HG02642 (cell line): ENCODE measurements around the gene CEP112.

Source experiments
- ATAC-seq: cut with Tn5 transposase; IDR thresholded peaks from one replicate; pipeline ENCODE4 v1.9.1; 2021; ENCODE audit warnings: mild to moderate bottlenecking; ENCODE audit not compliant: unreplicated experiment, poor library complexity

CEP112 gene

DNA sequence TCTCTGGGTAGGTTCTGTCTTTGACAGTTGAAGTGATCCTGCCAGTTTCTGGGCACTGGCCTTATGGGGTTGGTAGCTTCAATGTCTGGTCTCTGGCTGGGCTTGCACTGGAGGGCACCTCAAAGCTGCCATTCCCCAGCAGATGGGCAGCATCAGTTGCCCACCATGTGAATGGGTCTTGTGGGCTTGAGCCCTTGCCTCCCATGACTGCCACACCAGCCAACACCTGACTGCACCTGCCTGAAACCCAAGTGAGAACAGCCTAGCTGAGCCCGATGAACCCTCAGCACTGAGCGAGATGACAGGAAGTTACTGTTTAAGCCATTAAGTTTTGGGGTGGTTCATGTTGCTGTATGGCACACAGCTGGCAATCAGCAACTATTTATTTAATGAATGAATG is 561.4 kb downstream of the CEP112 start:
- ATAC-seq, result no peak

- ATAC-seq, result no peak
Measured at GRCh38 chr17:65629234-65629690, 562.7 kb downstream of the CEP112 start.

- no peak for ATAC-seq
Measured at GRCh38 chr17:65628644-65629036, 563.3 kb downstream of the CEP112 start.

- no peak for ATAC-seq
Measured at GRCh38 chr17:65627891-65628643, 563.9 kb downstream of the CEP112 start.

DNA sequence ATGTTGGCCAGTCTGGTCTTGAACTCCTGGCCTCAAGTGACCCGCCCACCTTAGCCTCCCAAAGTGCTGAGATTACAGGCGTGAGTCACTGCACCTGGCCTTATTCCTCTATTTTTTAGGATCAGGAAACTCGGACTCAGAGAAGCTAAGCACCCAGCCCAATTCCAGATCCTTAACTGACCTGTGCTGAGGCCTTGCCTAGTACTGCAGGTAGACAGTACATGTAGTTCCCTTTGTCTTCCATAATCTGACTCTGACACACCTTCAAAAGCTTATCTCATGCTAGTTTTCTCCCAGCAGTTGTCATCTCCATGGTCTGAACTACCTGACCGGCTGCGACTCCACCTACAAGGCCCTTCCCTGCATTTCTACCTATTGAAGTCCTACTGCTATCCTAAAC is 564.8 kb downstream of the CEP112 start:
- no peak for ATAC-seq

- no peak for ATAC-seq
Measured at GRCh38 chr17:65626451-65626850, 565.5 kb downstream of the CEP112 start.

GRCh38 chr17:65618516-65618915 is 573.4 kb downstream of the CEP112 start:
- no peak for ATAC-seq

DNA sequence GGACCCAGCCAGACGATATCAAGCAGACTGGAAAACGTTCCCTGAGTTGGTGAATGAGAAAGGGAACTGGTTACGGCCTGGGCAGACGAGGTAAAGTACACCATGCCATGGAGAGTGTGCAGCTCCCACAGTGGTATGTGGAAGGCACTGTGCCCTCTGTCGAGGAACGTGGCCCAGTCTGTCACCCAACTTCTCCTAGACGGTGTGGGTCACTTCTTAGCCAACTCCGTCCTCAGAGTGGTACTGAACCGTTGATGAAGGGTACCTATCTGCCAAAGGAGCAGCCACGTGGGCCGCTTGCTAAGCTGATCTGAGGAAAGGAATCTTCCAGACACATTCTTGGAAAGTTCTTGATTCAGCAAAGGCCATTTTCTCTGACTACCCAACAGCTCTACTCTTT is 574.4 kb downstream of the CEP112 start:
- ATAC-seq, result no peak

- no peak for ATAC-seq
Measured at GRCh38 chr17:65609749-65610148, 582.2 kb downstream of the CEP112 start.

- no peak for ATAC-seq
Measured at GRCh38 chr17:65609286-65609685, 582.6 kb downstream of the CEP112 start.

DNA sequence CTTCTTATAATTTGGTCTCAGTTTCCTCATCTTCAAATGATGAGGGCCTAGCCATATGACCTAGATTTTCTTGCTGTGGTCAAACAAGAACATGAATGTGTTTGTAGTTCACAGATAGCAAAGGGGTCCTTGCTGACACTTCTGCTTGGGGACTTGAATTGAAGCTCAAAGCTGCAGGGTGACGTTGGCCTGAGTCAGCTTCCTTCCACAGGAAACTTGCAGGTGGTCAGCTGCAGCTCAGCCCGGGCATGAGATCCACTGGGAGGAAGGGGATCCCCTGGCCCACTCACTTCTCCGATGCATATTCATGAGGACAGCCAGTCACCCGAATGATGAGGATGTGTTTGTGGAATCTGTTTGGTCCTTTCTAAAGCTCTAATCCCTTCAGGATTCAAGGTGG is 587.9 kb downstream of the CEP112 start:
- ATAC-seq, result no peak

GRCh38 chr17:65601881-65602280 is 590.1 kb downstream of the CEP112 start:
- no peak for ATAC-seq

GRCh38 chr17:65601145-65601544 is 590.8 kb downstream of the CEP112 start:
- ATAC-seq, result no peak

DNA sequence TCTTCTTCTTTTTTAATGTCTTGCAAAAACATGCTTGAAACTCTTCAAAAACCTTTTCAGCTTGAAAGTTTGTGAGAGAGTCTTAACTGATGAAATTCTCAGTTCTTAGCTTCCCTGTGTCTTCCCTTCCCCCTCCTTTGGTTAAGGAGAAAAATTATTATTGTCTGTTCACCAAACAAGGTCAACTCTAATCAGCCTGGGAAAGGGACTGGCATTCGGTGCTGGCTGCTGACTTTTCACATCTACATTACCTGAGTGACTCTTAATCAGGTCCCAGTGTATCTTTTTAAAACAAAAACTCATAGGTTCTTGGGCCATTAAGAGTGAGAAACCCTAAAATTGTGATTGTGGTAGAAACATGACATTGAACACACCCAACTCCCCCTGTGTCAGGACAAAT is 591.4 kb downstream of the CEP112 start:
- no peak for ATAC-seq

DNA sequence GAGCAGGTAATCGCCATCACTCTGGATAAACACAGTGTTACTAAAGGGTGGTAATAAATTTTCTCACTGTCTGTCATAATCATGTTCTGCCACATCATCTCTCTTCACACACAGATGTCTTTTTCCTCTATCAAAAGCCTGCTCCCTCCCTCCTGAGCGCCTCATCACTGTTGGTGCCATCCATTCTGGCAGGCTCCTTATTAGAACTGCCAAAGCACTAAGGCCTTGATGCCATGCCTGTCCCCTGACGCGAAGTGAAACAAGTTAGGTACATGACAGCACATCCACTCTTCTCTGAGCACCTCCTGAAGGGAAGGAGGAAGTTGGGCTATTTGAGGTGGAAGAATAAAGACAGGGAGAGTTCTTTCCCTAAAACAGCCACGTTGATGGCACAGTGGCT is 592.3 kb downstream of the CEP112 start:
- ATAC-seq, result no peak

DNA sequence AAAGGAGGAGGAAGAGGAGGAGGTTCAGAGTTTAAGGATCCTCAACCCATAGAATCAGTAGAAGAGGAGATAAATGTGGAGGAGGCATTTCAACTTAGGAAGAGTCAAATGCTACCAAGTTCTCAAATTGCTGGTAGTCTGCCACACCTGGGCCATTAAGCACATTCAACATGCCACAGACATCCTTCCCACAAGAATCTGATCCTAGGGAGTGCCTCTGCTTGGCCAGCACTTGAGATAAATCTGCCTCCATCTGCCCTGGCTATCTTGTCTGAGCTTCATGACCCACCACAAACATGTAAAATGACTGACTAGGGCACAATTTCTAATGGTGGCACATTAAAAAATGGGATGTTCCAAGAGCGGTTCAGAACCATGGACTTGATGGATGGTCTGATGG is 593.2 kb downstream of the CEP112 start:
- ATAC-seq, result no peak

DNA sequence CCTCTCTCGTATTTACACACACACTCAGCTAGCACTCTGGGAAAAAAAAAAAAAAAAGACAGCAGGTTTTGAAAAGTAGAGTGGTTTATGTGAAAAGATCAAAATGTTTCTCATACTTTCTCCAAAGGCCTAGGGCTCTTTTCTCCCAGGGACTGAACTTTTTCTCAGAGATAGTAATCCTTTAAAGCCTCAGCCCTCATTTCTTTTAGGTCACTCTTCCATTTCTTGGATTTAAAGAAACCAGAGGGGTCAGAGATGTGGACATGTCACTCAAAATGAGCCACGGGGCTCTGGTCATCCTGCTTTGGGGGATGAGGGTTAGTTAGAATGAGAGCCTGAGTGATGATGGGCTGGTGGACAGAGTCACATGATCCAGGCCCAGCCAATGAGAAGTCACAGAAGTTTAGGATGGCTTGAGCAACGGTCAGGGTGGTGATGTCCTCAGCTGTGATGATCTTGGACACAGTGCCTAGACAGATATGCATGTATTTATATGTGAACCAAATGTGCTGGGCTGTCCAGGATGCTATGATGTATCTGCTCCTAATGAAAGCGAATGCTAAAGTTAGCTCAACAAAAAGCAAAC is 596.8 kb downstream of the CEP112 start:
- ATAC-seq, result no peak

DNA sequence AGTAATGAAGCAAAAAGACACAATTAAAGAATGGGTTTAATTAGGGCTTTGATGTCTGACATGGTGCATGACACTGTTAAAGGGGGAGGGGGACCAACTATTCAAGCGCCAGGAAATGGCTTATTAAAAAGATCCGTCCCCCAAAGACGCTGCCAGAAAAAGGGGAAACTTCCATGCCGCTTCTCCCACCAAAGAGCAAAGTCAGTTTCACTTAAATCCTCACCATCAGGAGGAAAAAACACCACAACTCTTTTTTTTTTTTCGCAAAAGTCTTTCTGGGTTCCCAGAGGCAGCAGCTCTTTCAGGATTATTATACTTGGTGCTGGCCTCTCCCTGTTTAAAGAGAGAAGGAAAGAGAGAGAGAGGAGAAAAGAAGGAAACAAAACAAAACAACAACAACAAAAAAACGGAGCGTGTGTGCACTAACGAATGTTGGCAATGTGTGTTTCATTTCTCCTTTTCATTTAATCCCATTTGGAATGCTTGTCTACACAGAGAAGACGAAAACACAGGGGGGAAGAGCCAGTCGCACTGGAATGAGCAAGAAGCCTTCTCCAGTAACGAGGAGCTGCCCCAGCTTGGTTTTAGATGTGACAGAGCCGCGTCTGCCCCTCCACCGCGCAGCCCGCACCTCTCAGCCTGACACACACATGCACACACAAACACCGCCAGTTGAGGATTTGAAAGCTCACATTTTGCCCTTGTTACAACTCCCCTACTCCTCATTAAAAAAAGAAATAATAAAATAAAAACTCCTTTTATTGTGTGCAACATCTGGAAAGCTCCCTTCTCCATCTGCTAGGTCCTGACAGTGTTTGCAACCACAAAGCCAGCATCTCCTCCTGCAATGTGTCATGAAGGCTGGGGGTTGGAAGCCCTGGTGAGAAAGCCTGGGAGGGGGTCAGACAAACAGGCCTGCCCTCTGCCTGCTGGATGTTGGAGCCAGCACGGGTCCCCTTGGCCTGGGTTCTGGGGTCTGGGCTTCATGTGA is 597.8 kb downstream of the CEP112 start:
- no peak for ATAC-seq

DNA sequence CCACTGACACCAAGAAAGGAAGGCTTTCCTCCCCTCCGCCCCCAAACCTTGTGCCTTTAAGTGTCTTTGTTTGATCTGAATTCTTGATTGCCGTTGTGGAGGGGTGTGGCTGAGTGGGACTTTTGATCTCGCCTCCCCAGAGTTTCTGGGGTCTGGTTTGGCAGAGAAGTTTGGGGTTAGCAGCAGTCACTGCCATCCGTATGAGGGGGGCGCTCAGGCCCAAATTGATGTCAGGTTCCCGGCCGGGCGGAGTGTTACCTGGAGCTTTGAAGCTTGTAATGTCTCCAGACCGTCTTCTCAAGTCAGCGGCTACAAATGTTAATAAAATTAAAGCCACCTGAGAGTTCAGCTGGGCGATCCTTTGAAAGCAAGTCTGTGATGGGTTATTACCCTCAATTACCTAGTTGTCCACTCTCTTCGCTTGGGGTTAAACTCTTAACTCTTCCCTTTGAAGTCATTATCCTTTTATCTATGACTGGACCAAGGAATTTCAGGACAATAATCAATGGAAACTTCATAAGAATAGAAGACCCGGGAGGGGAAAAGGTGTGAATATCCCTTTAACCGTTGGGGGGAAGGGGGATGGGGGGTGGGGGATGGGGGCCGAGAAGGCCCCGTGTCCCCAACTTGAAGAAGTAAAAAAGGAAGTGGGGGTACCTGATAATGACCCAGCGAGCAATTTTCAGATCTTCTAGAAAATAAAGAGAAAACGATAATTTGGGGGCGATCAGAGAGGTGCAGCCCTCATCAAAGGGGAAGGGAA is 598.7 kb downstream of the CEP112 start:
- no peak for ATAC-seq
